Right lobe of liver (tissue), 4 donors: ENCODE measurements around the gene SLC11A1.

ENCODE experiments used
- POLR2A ChIP-seq: fragments of 450-650 bp; IDR thresholded peaks from one replicate; pipeline ENCODE4 v1.6.1; 2017; ENCODE audit warnings: antibody characterized with exemption, mild to moderate bottlenecking
- TF ChIP-seq, protein P1 (sequence below), 4 donors: fragments of 200-600 bp in 3 of 4; fragments of 450-650 bp in 1 of 4; IDR thresholded peaks; one replicate each; pipeline versions ENCODE4 v1.5.1 to v1.8.0; 2016 to 2022; ENCODE audit warnings: antibody characterized with exemption in 4 of 4, mild to moderate bottlenecking in 2 of 4
- donor health status: DM: no; HTN: no; CAD: no.
- donor health status: DM: no; HTN: no; CAD: no.
- donor health status: DM: no; HTN: yes; CAD: no.

DNA sequence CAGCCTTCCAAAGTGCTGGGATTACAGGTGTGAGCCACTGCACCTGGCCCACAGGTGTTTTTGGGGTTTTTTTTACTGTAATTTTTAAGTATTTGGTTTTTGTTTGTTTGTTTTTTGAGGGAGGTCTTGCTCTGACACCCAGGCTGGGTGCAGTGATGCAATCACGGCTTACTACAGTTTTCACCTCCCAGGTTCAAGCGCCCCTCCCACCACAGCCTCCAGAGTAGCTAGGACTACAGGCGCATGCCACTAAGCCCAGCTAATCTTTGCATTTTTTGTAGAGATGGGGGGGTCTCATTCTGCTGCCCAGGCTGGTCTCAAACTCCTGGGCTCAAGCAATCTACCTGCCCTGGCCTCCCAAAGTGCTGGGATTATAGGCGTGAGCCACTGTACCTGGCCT is 7.3 kb upstream of the SLC11A1 start:
- TF ChIP-seq, protein P1, sequence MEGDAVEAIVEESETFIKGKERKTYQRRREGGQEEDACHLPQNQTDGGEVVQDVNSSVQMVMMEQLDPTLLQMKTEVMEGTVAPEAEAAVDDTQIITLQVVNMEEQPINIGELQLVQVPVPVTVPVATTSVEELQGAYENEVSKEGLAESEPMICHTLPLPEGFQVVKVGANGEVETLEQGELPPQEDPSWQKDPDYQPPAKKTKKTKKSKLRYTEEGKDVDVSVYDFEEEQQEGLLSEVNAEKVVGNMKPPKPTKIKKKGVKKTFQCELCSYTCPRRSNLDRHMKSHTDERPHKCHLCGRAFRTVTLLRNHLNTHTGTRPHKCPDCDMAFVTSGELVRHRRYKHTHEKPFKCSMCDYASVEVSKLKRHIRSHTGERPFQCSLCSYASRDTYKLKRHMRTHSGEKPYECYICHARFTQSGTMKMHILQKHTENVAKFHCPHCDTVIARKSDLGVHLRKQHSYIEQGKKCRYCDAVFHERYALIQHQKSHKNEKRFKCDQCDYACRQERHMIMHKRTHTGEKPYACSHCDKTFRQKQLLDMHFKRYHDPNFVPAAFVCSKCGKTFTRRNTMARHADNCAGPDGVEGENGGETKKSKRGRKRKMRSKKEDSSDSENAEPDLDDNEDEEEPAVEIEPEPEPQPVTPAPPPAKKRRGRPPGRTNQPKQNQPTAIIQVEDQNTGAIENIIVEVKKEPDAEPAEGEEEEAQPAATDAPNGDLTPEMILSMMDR (IDR thresholded peaks at IDR 0.05), result no peak
- no peak for TF ChIP-seq POLR2A
